Activated gamma-delta T cell (primary cell): ENCODE measurements around the gene MPC1.

Experiments
- DNase-seq: peaks from one replicate; lab custom pipeline; 2025; lab: John Stamatoyannopoulos, UW
- total RNA-seq, 2 donors: gene quantifications; one replicate each; lab custom pipeline; 2026; lab: John Stamatoyannopoulos, UW

MPC1 gene
- total RNA-seq = 35.0 to 46.1 reads per million in 2 donors

- DNase-seq = peak; percentile 93
These were observed at the start of gene MPC1 for GRCh38 chr6:166382933-166383801. TSS of gene MPC1 (minus strand) at chr6:166382940. CDS start at chr6:166382876, 64 bp downstream.

GRCh38 chr6:166430269-166430668 is 47.5 kb upstream of the MPC1 start:
- no peak for DNase-seq

- DNase-seq = no peak
These were observed 41.7 kb upstream of the MPC1 start for GRCh38 chr6:166424431-166424830.

- DNase-seq = no peak
These were observed 41.0 kb upstream of the MPC1 start for GRCh38 chr6:166423781-166424180.

- DNase-seq = no peak
These were observed 40.5 kb upstream of the MPC1 start for GRCh38 chr6:166423051-166423745.

- no peak for DNase-seq
These were observed 39.6 kb upstream of the MPC1 start for GRCh38 chr6:166422201-166422940.

GRCh38 chr6:166420351-166420750 is 37.6 kb upstream of the MPC1 start:
- DNase-seq = no peak

- DNase-seq = no peak
These were observed 37.0 kb upstream of the MPC1 start for GRCh38 chr6:166419717-166420116.

- no peak for DNase-seq
These were observed 36.5 kb upstream of the MPC1 start for GRCh38 chr6:166419286-166419685.

GRCh38 chr6:166418691-166419143 is 36.0 kb upstream of the MPC1 start:
- no peak for DNase-seq

- DNase-seq = no peak
These were observed 34.5 kb upstream of the MPC1 start for GRCh38 chr6:166417285-166417691.

GRCh38 chr6:166415833-166416347 is 33.1 kb upstream of the MPC1 start:
- DNase-seq = no peak

GRCh38 chr6:166415306-166415705 is 32.6 kb upstream of the MPC1 start:
- no peak for DNase-seq

- DNase-seq = no peak
These were observed 30.8 kb upstream of the MPC1 start for GRCh38 chr6:166413491-166413951.

- no peak for DNase-seq
These were observed 30.2 kb upstream of the MPC1 start for GRCh38 chr6:166412911-166413384.

GRCh38 chr6:166412156-166412910 is 29.6 kb upstream of the MPC1 start:
- no peak for DNase-seq

GRCh38 chr6:166411721-166412151 is 29.0 kb upstream of the MPC1 start:
- no peak for DNase-seq

- no peak for DNase-seq
These were observed 28.5 kb upstream of the MPC1 start for GRCh38 chr6:166411271-166411670.

GRCh38 chr6:166410426-166410935 is 27.7 kb upstream of the MPC1 start:
- no peak for DNase-seq

GRCh38 chr6:166408936-166409755 is 26.4 kb upstream of the MPC1 start:
- DNase-seq = no peak
